HEK293 (cell line): Measurements from ENCODE around the gene BCORL1.

ENCODE experiments used
- CTCF ChIA-PET: fragments of 350-600 bp; formaldehyde crosslinking; extraction: SDS; loops from one replicate; lab custom pipeline; 2021; ENCODE audit warnings: antibody characterized with exemption; lab: Yijun Ruan, JAX
- POLR2A ChIA-PET: fragments of 300-600 bp; formaldehyde crosslinking; extraction: SDS; loops from one replicate; lab custom pipeline; 2020; ENCODE audit warnings: antibody characterized with exemption, inconsistent platforms; lab: Yijun Ruan, JAX
- H3K27ac ChIP-seq: fragments of 200-500 bp; sonication (Bioruptor generic); 2 replicates; pipeline ENCODE4 v1.5.1; 2014; ENCODE audit warnings: low read depth, low read length, control low read depth, inconsistent platforms; ENCODE audit errors: extremely low read depth
- H3K36me3 ChIP-seq, 2 experiments: fragments of 200-500 bp in 1 of 2; sonication (Bioruptor generic) in 1 of 2; 1 replicate in 1 of 2; 2 replicates in 1 of 2; pipeline ENCODE4 v1.5.1; 2014 to 2017; ENCODE audit warnings: inconsistent platforms in 2 of 2, low read length in 2 of 2; ENCODE audit not compliant: control insufficient read depth in 2 of 2, insufficient read depth in 1 of 2
- H3K4me1 ChIP-seq: fragments of 200-500 bp; sonication (Bioruptor generic); 2 replicates; pipeline ENCODE4 v1.5.1; 2014; ENCODE audit warnings: mild to moderate bottlenecking, low read length, inconsistent platforms; ENCODE audit not compliant: control insufficient read depth, insufficient read depth
- H3K4me3 ChIP-seq: 2 replicates; pipeline ENCODE4 v1.5.1; 2011; ENCODE audit warnings: low read depth, mild to moderate bottlenecking, control low read depth, low read length, moderate library complexity
- H3K9me3 ChIP-seq: fragments of 200-500 bp; sonication (Bioruptor generic); 2 replicates; pipeline ENCODE4 v1.5.1; 2014; ENCODE audit warnings: low read depth, low read length, inconsistent platforms; ENCODE audit not compliant: control insufficient read depth, insufficient read depth
- EGR2 ChIP-seq: fragments of 450-650 bp; formaldehyde crosslinking; IDR thresholded peaks from 2 replicates; pipeline ENCODE4 v1.5.1; 2016; ENCODE audit warnings: low read depth, missing biosample characterization, missing genetic modification characterization
- GLIS1 ChIP-seq: fragments of 450-650 bp; formaldehyde crosslinking; IDR thresholded peaks from 2 replicates; pipeline ENCODE4 v1.5.1; 2016; ENCODE audit warnings: missing biosample characterization, missing genetic modification characterization
- KLF7 ChIP-seq: fragments of 450-650 bp; formaldehyde crosslinking; IDR thresholded peaks from 2 replicates; pipeline ENCODE4 v1.5.1; 2016; ENCODE audit warnings: missing biosample characterization, missing genetic modification characterization, borderline replicate concordance
- MYNN ChIP-seq: fragments of 450-650 bp; formaldehyde crosslinking; IDR thresholded peaks from 2 replicates; pipeline ENCODE4 v1.5.1; 2016; ENCODE audit warnings: missing biosample characterization, missing genetic modification characterization, borderline replicate concordance
- SP2 ChIP-seq: fragments of 450-650 bp; formaldehyde crosslinking; IDR thresholded peaks from 2 replicates; pipeline ENCODE4 v1.5.1; 2016; ENCODE audit warnings: missing biosample characterization, missing genetic modification characterization
- TRIM28 ChIP-seq: IDR thresholded peaks from 2 replicates; pipeline ENCODE4 v1.6.1; 2011; ENCODE audit warnings: low read length, control low read depth, borderline replicate concordance
- YY1 ChIP-seq: fragments of 450-650 bp; formaldehyde crosslinking; IDR thresholded peaks from 2 replicates; pipeline ENCODE4 v1.5.1; 2018; ENCODE audit warnings: missing biosample characterization, missing genetic modification characterization
- ZBTB20 ChIP-seq: fragments of 450-650 bp; formaldehyde crosslinking; IDR thresholded peaks from 2 replicates; pipeline ENCODE4 v1.5.1; 2016; ENCODE audit warnings: missing biosample characterization, missing genetic modification characterization
- ZNF138 ChIP-seq: fragments of 450-650 bp; formaldehyde crosslinking; IDR thresholded peaks from 2 replicates; pipeline ENCODE4 v1.5.1; 2016; ENCODE audit warnings: missing biosample characterization, missing genetic modification characterization, borderline replicate concordance
- ZNF175 ChIP-seq: fragments of 450-650 bp; formaldehyde crosslinking; IDR thresholded peaks from 2 replicates; pipeline ENCODE4 v1.5.1; 2016; ENCODE audit warnings: missing biosample characterization, missing genetic modification characterization
- ZNF2 ChIP-seq: fragments of 450-650 bp; formaldehyde crosslinking; IDR thresholded peaks from 2 replicates; pipeline ENCODE4 v1.5.1; 2016; ENCODE audit warnings: missing biosample characterization, missing genetic modification characterization
- ZNF623 ChIP-seq: fragments of 450-650 bp; formaldehyde crosslinking; IDR thresholded peaks from 2 replicates; pipeline ENCODE4 v1.5.1; 2016; ENCODE audit warnings: missing biosample characterization, missing genetic modification characterization
- ZNF707 ChIP-seq: fragments of 450-650 bp; formaldehyde crosslinking; IDR thresholded peaks from 2 replicates; pipeline ENCODE4 v1.5.1; 2016; ENCODE audit warnings: missing biosample characterization, missing genetic modification characterization
- ZNF76 ChIP-seq: fragments of 450-650 bp; formaldehyde crosslinking; IDR thresholded peaks from 2 replicates; pipeline ENCODE4; 2016; ENCODE audit warnings: low read depth, missing biosample characterization, missing genetic modification characterization, borderline replicate concordance
- ZSCAN16 ChIP-seq: fragments of 450-650 bp; formaldehyde crosslinking; IDR thresholded peaks from 2 replicates; pipeline ENCODE4 v1.5.1; 2016; ENCODE audit warnings: missing biosample characterization, missing genetic modification characterization
- TF ChIP-seq, protein P1 (sequence below): fragments of 450-650 bp; formaldehyde crosslinking; IDR thresholded peaks from 2 replicates; pipeline ENCODE4 v1.5.1; 2016; ENCODE audit warnings: missing biosample characterization, missing genetic modification characterization, borderline replicate concordance
- TF ChIP-seq, protein P2 (sequence below): fragments of 450-650 bp; formaldehyde crosslinking; IDR thresholded peaks from 2 replicates; pipeline ENCODE4 v1.5.1; 2016; ENCODE audit warnings: missing biosample characterization, missing genetic modification characterization
- TF ChIP-seq, protein P3 (sequence below): fragments of 450-650 bp; formaldehyde crosslinking; IDR thresholded peaks from 2 replicates; pipeline ENCODE4 v1.5.1; 2016; ENCODE audit warnings: missing biosample characterization, missing genetic modification characterization
- TF ChIP-seq, protein P4 (sequence below): fragments of 450-650 bp; formaldehyde crosslinking; IDR thresholded peaks from 2 replicates; pipeline ENCODE4 v1.5.1; 2016; ENCODE audit warnings: missing biosample characterization, missing genetic modification characterization
- TF ChIP-seq, protein P5 (sequence below): fragments of 450-650 bp; formaldehyde crosslinking; IDR thresholded peaks from 2 replicates; pipeline ENCODE4 v1.5.1; 2016; ENCODE audit warnings: missing biosample characterization, missing genetic modification characterization
- TF ChIP-seq, protein P6 (sequence below): fragments of 450-650 bp; formaldehyde crosslinking; IDR thresholded peaks from 2 replicates; pipeline ENCODE4 v1.5.1; 2016; ENCODE audit warnings: missing biosample characterization, missing genetic modification characterization

Gene BCORL1

DNA sequence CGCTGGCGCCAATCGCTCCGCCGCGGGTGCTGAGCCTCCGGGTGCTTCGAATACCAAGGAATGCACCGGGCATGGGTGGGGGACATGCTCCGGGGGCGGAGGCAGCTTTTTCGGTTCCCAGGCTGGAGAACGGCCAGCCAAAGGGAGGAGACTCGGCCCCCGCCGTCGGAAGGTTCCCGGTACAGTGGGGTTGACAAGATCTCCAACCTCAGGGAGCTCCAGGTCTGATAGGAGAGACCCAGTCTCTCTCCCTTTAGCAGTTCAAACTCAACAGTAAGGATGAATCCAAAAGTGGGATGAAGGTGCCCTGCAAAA, 29.1 kb upstream of the BCORL1 start:
- Histone ChIP-seq H3K4me1 (no peaks in the 10 kb centered on the region), H3K9me3 (no peaks in the 10 kb centered on the region), H3K27ac (no peak overlapping the region), H3K36me3 (no peaks in the 10 kb centered on the region), H3K4me3 (no peak overlapping the region)
- ChIA-PET CTCF (interaction anchor here (1.1 kb wide), 1 partner anchor 13 kb away, joined by 5 read pairs; no protein-coding TSS in a partner anchor), POLR2A (no interaction called here)
- TF ChIP-seq ZNF138 (tag by site-specific recombination): no peak
- no peak for TF ChIP-seq ZSCAN16 (tag by site-specific recombination)
- TF ChIP-seq ZNF707 (tag by site-specific recombination): no peak
- TF ChIP-seq, protein P1, sequence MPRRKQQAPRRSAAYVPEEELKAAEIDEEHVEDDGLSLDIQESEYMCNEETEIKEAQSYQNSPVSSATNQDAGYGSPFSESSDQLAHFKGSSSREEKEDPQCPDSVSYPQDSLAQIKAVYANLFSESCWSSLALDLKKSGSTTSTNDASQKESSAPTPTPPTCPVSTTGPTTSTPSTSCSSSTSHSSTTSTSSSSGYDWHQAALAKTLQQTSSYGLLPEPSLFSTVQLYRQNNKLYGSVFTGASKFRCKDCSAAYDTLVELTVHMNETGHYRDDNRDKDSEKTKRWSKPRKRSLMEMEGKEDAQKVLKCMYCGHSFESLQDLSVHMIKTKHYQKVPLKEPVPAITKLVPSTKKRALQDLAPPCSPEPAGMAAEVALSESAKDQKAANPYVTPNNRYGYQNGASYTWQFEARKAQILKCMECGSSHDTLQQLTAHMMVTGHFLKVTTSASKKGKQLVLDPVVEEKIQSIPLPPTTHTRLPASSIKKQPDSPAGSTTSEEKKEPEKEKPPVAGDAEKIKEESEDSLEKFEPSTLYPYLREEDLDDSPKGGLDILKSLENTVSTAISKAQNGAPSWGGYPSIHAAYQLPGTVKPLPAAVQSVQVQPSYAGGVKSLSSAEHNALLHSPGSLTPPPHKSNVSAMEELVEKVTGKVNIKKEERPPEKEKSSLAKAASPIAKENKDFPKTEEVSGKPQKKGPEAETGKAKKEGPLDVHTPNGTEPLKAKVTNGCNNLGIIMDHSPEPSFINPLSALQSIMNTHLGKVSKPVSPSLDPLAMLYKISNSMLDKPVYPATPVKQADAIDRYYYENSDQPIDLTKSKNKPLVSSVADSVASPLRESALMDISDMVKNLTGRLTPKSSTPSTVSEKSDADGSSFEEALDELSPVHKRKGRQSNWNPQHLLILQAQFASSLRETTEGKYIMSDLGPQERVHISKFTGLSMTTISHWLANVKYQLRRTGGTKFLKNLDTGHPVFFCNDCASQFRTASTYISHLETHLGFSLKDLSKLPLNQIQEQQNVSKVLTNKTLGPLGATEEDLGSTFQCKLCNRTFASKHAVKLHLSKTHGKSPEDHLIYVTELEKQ: no peak
- no peak for TF ChIP-seq KLF7 (tag by site-specific recombination)
- no peak for TF ChIP-seq ZNF76 (tag by site-specific recombination)
- no peak for TF ChIP-seq ZNF623 (tag by site-specific recombination)
- TF ChIP-seq, protein P2, sequence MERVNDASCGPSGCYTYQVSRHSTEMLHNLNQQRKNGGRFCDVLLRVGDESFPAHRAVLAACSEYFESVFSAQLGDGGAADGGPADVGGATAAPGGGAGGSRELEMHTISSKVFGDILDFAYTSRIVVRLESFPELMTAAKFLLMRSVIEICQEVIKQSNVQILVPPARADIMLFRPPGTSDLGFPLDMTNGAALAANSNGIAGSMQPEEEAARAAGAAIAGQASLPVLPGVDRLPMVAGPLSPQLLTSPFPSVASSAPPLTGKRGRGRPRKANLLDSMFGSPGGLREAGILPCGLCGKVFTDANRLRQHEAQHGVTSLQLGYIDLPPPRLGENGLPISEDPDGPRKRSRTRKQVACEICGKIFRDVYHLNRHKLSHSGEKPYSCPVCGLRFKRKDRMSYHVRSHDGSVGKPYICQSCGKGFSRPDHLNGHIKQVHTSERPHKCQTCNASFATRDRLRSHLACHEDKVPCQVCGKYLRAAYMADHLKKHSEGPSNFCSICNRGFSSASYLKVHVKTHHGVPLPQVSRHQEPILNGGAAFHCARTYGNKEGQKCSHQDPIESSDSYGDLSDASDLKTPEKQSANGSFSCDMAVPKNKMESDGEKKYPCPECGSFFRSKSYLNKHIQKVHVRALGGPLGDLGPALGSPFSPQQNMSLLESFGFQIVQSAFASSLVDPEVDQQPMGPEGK: no peak
- TF ChIP-seq EGR2 (tag by site-specific recombination): no peak
- no peak for TF ChIP-seq MYNN (tag by site-specific recombination)

DNA sequence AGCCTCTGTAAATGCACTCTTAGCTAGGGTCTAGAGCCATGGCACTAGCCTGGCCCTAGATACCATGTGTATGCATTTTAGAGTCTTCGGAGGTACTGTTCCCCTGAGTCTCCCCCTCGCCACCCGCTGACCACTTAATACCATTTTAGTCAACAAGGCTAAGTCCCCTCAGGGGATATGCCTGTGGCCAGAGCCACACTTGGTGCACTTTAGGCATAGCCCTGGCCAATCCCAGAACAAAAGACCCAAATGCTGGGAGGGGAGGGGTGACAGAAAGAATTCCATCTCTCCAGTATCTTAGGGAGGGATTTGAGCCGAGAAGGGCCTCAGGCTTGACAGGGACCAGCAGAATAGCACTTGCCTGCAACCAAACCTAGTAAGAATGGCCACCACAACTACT, 28.6 kb upstream of the BCORL1 start:
- Histone ChIP-seq H3K4me3 (no peak overlapping the region), H3K4me1 (no peaks in the 10 kb centered on the region), H3K27ac (no peak overlapping the region), H3K9me3 (no peaks in the 10 kb centered on the region), H3K36me3 (no peaks in the 10 kb centered on the region)
- CTCF ChIA-PET: interaction anchor here (1.1 kb wide), 1 partner anchor 14 kb away, joined by 5 read pairs; no protein-coding TSS in a partner anchor
- POLR2A ChIA-PET: interaction anchor here (0.6 kb wide), 1 partner anchor 10 kb away, joined by 7 read pairs; no protein-coding TSS in a partner anchor
- no peak for TF ChIP-seq ZBTB20 (tag by site-specific recombination)
- TF ChIP-seq TRIM28: no peak
- TF ChIP-seq ZNF175 (tag by site-specific recombination): no peak
- TF ChIP-seq, protein P3, sequence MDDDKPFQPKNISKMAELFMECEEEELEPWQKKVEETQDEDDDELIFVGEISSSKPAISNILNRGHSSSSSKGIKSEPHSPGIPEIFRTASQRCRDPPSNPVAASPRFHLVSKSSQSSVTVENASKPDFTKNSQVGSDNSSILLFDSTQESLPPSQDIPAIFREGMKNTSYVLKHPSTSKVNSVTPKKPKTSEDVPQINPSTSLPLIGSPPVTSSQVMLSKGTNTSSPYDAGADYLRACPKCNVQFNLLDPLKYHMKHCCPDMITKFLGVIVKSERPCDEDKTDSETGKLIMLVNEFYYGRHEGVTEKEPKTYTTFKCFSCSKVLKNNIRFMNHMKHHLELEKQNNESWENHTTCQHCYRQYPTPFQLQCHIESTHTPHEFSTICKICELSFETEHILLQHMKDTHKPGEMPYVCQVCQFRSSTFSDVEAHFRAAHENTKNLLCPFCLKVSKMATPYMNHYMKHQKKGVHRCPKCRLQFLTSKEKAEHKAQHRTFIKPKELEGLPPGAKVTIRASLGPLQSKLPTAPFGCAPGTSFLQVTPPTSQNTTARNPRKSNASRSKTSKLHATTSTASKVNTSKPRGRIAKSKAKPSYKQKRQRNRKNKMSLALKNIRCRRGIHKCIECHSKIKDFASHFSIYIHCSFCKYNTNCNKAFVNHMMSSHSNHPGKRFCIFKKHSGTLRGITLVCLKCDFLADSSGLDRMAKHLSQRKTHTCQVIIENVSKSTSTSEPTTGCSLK (tag by site-specific recombination): no peak
- TF ChIP-seq, protein P4, sequence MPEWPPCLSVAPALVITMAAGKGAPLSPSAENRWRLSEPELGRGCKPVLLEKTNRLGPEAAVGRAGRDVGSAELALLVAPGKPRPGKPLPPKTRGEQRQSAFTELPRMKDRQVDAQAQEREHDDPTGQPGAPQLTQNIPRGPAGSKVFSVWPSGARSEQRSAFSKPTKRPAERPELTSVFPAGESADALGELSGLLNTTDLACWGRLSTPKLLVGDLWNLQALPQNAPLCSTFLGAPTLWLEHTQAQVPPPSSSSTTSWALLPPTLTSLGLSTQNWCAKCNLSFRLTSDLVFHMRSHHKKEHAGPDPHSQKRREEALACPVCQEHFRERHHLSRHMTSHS (tag by site-specific recombination): no peak
- TF ChIP-seq GLIS1 (tag by site-specific recombination): no peak
- TF ChIP-seq ZNF2 (tag by site-specific recombination): no peak
- no peak for TF ChIP-seq SP2 (tag by site-specific recombination)
- TF ChIP-seq, protein P5, sequence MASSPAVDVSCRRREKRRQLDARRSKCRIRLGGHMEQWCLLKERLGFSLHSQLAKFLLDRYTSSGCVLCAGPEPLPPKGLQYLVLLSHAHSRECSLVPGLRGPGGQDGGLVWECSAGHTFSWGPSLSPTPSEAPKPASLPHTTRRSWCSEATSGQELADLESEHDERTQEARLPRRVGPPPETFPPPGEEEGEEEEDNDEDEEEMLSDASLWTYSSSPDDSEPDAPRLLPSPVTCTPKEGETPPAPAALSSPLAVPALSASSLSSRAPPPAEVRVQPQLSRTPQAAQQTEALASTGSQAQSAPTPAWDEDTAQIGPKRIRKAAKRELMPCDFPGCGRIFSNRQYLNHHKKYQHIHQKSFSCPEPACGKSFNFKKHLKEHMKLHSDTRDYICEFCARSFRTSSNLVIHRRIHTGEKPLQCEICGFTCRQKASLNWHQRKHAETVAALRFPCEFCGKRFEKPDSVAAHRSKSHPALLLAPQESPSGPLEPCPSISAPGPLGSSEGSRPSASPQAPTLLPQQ (tag by site-specific recombination): no peak
- no peak for TF ChIP-seq YY1 (tag by site-specific recombination)
- TF ChIP-seq, protein P6, sequence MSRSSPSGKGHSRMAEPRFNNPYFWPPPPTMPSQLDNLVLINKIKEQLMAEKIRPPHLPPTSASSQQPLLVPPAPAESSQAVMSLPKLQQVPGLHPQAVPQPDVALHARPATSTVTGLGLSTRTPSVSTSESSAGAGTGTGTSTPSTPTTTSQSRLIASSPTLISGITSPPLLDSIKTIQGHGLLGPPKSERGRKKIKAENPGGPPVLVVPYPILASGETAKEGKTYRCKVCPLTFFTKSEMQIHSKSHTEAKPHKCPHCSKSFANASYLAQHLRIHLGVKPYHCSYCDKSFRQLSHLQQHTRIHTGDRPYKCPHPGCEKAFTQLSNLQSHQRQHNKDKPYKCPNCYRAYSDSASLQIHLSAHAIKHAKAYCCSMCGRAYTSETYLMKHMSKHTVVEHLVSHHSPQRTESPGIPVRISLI (tag by site-specific recombination): no peak
